ENCODE data around the gene TMCC1. TPM values are rescaled to one million over a fixed set of nuclear protein-coding genes. Genes with fewer than 3 reads are reported as not detected.

TMCC1 gene
- total RNA-seq, 4 donors from 2014 or later, result 24.3 to 41.7 (median 31.1) TPM

DNA sequence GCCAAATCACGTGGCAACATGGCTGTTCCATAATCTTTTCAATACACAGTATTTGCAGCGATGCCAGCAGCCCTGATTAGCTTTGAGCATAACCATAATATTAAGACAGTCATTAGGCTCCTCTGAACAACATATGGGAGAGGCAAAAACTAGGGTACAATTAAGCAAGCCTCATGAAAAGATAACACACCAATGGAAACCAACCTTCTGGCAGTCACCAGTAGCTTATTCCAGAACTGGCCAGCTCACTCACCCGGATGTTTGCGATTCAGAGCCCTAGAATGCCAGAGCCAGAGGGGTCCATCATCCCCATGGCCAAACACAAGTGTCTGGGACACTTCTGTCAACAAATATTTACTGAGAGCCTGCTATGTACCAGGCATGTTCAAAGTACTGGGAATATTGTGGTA, 238.2 kb downstream of the TMCC1 start:
- TF ChIP-seq, protein P1, sequence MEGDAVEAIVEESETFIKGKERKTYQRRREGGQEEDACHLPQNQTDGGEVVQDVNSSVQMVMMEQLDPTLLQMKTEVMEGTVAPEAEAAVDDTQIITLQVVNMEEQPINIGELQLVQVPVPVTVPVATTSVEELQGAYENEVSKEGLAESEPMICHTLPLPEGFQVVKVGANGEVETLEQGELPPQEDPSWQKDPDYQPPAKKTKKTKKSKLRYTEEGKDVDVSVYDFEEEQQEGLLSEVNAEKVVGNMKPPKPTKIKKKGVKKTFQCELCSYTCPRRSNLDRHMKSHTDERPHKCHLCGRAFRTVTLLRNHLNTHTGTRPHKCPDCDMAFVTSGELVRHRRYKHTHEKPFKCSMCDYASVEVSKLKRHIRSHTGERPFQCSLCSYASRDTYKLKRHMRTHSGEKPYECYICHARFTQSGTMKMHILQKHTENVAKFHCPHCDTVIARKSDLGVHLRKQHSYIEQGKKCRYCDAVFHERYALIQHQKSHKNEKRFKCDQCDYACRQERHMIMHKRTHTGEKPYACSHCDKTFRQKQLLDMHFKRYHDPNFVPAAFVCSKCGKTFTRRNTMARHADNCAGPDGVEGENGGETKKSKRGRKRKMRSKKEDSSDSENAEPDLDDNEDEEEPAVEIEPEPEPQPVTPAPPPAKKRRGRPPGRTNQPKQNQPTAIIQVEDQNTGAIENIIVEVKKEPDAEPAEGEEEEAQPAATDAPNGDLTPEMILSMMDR (IDR thresholded peaks at IDR 0.05), result no peak
- TF ChIP-seq POLR2A (IDR thresholded peaks at IDR 0.05), result no peak
- no peak for DNase-seq
- H3K4me1 ChIP-seq, result peaks cover 5 to 25% of the 10 kb centered on the region in 2 donors
- intact Hi-C loops (cut with DNase I), result no loop called here
- no peaks in the 10 kb centered on the region for H3K9me3 ChIP-seq
- H3K36me3 ChIP-seq, result no peaks in the 10 kb centered on the region
- H3K4me3 ChIP-seq (replicated peaks in 1 of 3), result no peak overlapping the region
- H3K27ac ChIP-seq, result no peak overlapping the region
- no peaks in the 10 kb centered on the region for H3K27me3 ChIP-seq
- 96 to 97% methylated on average over 4 of the region's 4 CpGs for WGBS, 2 donors

DNA sequence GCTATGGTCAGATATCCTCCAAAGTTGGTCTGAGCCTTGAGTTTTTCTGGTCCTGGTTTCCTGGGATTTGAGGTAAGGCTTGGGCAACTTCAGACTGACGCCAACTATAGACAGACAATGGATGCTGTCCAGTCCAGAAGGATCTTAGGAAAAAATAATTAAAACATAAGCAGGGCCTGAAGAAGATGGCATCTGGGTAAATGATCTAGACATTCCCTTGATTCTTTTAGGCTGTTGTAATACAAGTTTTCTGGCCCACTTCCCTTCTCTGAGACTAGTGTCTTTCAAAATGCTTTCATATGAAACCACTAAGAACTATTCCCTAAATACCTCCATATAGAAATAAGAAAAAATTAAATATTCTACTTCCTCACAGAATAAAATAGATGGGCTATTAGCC, 239.4 kb downstream of the TMCC1 start:
- DNase-seq, result no peak
- Histone ChIP-seq H3K27ac (no peak overlapping the region), H3K4me3 (replicated peaks in 1 of 3) (no peak overlapping the region), H3K4me1 (peaks cover 15 to 37% of the 10 kb centered on the region in 2 donors), H3K27me3 (no peaks in the 10 kb centered on the region), H3K9me3 (no peaks in the 10 kb centered on the region), H3K36me3 (no peaks in the 10 kb centered on the region)
- WGBS, 2 donors, result 94 to 100% methylated on average over 1 of the region's 1 CpG
- TF ChIP-seq, protein P1 (IDR thresholded peaks at IDR 0.05), result no peak
- no peak for TF ChIP-seq POLR2A (IDR thresholded peaks at IDR 0.05)
- intact Hi-C loops (cut with DNase I), result loop anchor here (5.0 kb wide), 1 partner anchor 168 kb away; no protein-coding TSS in a partner anchor

DNA sequence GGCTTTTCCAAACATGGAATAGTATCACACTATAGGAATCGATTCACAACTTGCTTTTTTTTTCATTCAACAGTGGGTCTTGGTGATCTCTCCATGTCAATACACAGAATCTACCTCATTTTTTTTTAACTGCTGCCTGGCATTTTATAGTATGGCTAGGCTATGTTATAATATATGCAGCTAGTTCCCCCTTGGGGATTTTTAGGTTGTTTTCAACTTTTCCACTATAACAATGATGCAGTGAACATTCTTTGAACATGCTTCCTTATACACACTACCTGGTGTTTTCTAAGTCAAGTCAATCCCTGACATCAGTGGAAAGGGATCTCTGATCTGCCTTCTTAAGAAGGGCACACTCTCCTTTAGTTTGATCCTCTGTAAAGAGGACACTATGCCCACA, 240.5 kb downstream of the TMCC1 start:
- TF ChIP-seq, protein P1 (IDR thresholded peaks at IDR 0.05), result no peak
- TF ChIP-seq POLR2A (IDR thresholded peaks at IDR 0.05), result no peak
- no peaks in the 10 kb centered on the region for H3K9me3 ChIP-seq
- no peak for DNase-seq
- 78 to 81% methylated on average over 1 of the region's 1 CpG for WGBS, 2 donors
- H3K4me3 ChIP-seq (replicated peaks in 1 of 3), result no peak overlapping the region
- intact Hi-C loops (cut with DNase I), result loop anchor here (5.0 kb wide), 1 partner anchor 169 kb away; no protein-coding TSS in a partner anchor
- peaks cover 22 to 35% of the 10 kb centered on the region in 2 donors for H3K4me1 ChIP-seq
- no peak overlapping the region for H3K27ac ChIP-seq
- H3K27me3 ChIP-seq, result no peaks in the 10 kb centered on the region
- no peaks in the 10 kb centered on the region for H3K36me3 ChIP-seq

DNA sequence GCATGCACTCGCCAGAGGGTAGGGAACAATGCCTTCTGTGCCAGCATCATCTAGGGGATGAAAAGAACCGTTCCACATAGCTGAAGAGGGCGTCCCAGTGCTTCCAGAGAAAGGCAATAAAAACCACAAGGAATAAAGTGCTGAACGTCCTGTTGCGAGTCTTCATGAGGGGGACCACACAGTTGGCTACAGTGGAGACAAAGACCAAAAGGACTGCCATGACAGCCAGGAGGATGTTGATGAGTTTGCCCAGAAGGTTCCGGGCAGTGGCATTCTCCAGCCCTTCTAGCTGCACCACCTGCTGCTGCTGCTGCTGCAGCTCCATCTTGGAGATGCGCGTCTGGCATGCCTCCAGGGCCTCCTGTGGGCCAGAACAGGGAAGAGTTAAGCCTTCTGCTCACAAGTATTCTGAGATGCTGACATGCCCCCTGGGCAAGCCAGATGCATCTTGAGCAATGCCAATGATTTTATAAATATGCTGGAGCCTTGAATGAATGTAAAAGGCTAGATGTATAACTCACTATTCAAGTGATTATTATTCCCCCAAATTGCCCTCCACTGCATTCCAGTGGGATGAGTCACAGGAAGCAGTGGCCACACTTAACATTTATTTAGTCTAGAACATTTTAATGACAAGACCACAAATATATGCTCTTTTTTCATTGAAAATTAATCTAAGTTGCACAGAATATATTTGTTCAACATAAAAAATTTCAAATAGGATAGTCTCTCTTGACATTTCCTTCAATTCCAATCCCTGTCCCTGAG, 241.9 kb downstream of the TMCC1 start:
- 88 to 92% methylated on average over 7 to 8 of the region's 8 CpGs for WGBS, 2 donors
- TF ChIP-seq POLR2A (IDR thresholded peaks at IDR 0.05), result no peak
- TF ChIP-seq, protein P1 (IDR thresholded peaks at IDR 0.05), result no peak
- H3K27ac ChIP-seq, result no peak overlapping the region
- peaks cover 17 to 31% of the 10 kb centered on the region in 2 donors for H3K4me1 ChIP-seq
- H3K9me3 ChIP-seq, result no peaks in the 10 kb centered on the region
- intact Hi-C loops (cut with DNase I), result loop anchor here (5.0 kb wide), 1 partner anchor 171 kb away; no protein-coding TSS in a partner anchor
- H3K4me3 ChIP-seq (replicated peaks in 1 of 3), result no peak overlapping the region
- DNase-seq, result no peak
- no peaks in the 10 kb centered on the region for H3K36me3 ChIP-seq
- no peaks in the 10 kb centered on the region for H3K27me3 ChIP-seq

DNA sequence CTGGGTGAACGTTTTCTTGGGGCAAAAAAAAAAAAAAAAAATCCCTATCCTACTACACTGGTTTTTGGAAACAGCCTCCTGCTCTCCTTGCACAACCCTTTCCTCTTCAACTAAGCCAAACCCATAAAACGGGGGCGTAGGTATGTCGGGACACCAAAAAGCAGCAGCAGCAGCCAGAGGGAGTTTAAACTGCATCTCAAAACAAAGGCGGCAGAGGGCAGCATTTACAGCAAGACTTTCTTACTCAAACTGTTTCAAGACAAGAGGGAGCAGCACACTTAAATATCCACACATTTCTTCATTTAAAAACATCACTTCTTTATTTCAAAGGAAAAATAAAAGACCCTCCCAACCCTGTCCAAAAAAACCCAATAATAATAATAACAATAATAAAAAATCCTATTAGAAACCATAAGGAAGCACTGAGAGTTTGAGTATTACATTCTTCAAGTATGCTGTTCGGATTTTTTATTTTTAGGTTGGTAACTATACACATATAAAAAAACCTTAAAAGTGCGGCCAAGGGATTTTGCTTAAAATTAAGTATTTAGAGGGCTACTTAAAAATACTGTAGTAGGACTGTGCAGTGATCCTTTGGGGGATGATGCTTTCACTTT, 243.1 kb downstream of the TMCC1 start:
- WGBS, 2 donors, result 29 to 33% methylated on average over 7 of the region's 7 CpGs
- no peaks in the 10 kb centered on the region for H3K27me3 ChIP-seq
- peaks cover 17 to 31% of the 10 kb centered on the region in 2 donors for H3K4me1 ChIP-seq
- no peaks in the 10 kb centered on the region for H3K9me3 ChIP-seq
- DNase-seq, result peak; percentile 69 to 70
- no peak overlapping the region for H3K27ac ChIP-seq
- TF ChIP-seq POLR2A (IDR thresholded peaks at IDR 0.05), result no peak
- TF ChIP-seq, protein P1 (IDR thresholded peaks at IDR 0.05), result peak in 5 of 6 experiments; percentile 45 to 76 (median 65)
- no peaks in the 10 kb centered on the region for H3K36me3 ChIP-seq
- intact Hi-C loops (cut with DNase I), result loop anchor here (5.0 kb wide), 1 partner anchor 172 kb away; no protein-coding TSS in a partner anchor
- H3K4me3 ChIP-seq (replicated peaks in 1 of 3), result no peak overlapping the region

Data from thyroid gland (tissue), 4 donors.